Measurements from ENCODE around the gene CDH10.

The CDH10 gene

GRCh38 chr5:24609706-24610105 is 35.1 kb downstream of the CDH10 start:
- no peak for TF ChIP-seq CTCF (conservative IDR thresholded peaks at IDR 0.05)
- no peak overlapping the region for H3K27ac ChIP-seq

- TF ChIP-seq CTCF (conservative IDR thresholded peaks at IDR 0.05) = no peak
- H3K27ac ChIP-seq = no peak overlapping the region
Observed at GRCh38 chr5:24606971-24607370, 37.8 kb downstream of the CDH10 start.

GRCh38 chr5:24602188-24602587 is 42.6 kb downstream of the CDH10 start:
- TF ChIP-seq CTCF (conservative IDR thresholded peaks at IDR 0.05) = no peak

GRCh38 chr5:24598956-24599355 is 45.8 kb downstream of the CDH10 start:
- no peak for TF ChIP-seq CTCF (conservative IDR thresholded peaks at IDR 0.05)
- H3K27ac ChIP-seq = no peak overlapping the region

More at GRCh38 chr5:24602188-24602587, 42.6 kb downstream of the CDH10 start:
- H3K27ac ChIP-seq = no peak overlapping the region

- no peak overlapping the region for H3K27ac ChIP-seq
- TF ChIP-seq CTCF (conservative IDR thresholded peaks at IDR 0.05) = no peak
Observed at GRCh38 chr5:24595329-24595728, 49.4 kb downstream of the CDH10 start.

GRCh38 chr5:24591426-24591825 is 53.4 kb downstream of the CDH10 start:
- TF ChIP-seq CTCF (conservative IDR thresholded peaks at IDR 0.05) = no peak
- no peak overlapping the region for H3K27ac ChIP-seq

- no peak overlapping the region for H3K27ac ChIP-seq
- no peak for TF ChIP-seq CTCF (conservative IDR thresholded peaks at IDR 0.05)
Observed at GRCh38 chr5:24589566-24589965, 55.2 kb downstream of the CDH10 start.

GRCh38 chr5:24585751-24586150 is 59.0 kb downstream of the CDH10 start:
- no peak overlapping the region for H3K27ac ChIP-seq
- no peak for TF ChIP-seq CTCF (conservative IDR thresholded peaks at IDR 0.05)

Measured in VCaP (cell line).